Activated CD8-positive, alpha-beta memory T cell treated with anti-CD3 and anti-CD28 coated beads, Interleukin-2, amount 50 U/mL, for 1 hour (primary cell): ENCODE results near the gene RNPEP.
"Not testable (repeated sequence)": the region's sequence is repeated elsewhere in the genome, so short reads cannot be mapped to it uniquely, and the experiment has no call there.

ENCODE experiments used
- DNase-seq: peaks from one replicate; pipeline ENCODE4 v3.0.0-alpha.2; 2020; ENCODE audit errors: extremely low read depth

Gene RNPEP

GRCh38 chr1:202010180-202011015, 27.9 kb downstream of the RNPEP start, which contains the start of gene ELF3:
Gene ELF3 (plus strand): TSS chr1:202010587. CDS start chr1:202011137, 550 bp downstream.
- no peak for DNase-seq

GRCh38 chr1:202011994-202012393, 29.5 kb downstream of the RNPEP start:
- no peak for DNase-seq

DNA sequence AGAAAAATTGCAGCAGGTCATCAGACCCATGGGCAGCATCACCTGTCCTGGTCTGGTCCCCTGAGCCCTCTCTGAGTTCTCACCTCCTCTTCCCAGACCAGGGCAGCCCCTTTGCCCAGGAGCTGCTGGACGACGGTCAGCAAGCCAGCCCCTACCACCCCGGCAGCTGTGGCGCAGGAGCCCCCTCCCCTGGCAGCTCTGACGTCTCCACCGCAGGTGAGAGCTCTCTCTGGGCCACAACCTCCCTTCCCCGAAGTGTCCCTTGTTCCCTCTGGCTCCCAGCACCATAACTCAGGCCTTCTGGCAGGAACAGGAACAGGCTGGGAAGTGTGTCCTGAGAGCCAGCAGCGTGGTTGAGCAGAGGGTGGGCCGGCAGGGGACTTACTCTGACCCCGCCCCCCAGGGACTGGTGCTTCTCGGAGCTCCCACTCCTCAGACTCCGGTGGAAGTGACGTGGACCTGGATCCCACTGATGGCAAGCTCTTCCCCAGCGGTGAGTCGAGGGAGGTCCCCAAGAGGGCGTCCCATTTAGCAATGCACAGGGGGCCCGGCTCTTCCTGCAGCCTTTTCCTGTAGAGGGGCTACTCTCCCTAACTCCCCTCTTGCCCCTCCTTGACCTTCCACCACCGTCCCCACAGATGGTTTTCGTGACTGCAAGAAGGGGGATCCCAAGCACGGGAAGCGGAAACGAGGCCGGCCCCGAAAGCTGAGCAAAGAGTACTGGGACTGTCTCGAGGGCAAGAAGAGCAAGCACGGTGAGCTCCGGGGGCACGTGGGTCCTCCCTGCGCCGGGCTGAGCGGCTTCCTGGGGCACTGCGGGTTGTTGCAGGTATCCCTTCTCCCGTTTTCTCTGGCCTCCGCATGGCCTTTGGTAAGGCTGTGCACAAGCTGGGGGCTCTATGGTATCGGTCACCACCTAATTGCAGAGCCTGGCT, 30.4 kb downstream of the RNPEP start:
- no peak for DNase-seq

GRCh38 chr1:202013603-202014002, 31.2 kb downstream of the RNPEP start:
- DNase-seq: no peak

- no peak for DNase-seq
These were observed 31.6 kb downstream of the RNPEP start for GRCh38 chr1:202014060-202014459.

DNA sequence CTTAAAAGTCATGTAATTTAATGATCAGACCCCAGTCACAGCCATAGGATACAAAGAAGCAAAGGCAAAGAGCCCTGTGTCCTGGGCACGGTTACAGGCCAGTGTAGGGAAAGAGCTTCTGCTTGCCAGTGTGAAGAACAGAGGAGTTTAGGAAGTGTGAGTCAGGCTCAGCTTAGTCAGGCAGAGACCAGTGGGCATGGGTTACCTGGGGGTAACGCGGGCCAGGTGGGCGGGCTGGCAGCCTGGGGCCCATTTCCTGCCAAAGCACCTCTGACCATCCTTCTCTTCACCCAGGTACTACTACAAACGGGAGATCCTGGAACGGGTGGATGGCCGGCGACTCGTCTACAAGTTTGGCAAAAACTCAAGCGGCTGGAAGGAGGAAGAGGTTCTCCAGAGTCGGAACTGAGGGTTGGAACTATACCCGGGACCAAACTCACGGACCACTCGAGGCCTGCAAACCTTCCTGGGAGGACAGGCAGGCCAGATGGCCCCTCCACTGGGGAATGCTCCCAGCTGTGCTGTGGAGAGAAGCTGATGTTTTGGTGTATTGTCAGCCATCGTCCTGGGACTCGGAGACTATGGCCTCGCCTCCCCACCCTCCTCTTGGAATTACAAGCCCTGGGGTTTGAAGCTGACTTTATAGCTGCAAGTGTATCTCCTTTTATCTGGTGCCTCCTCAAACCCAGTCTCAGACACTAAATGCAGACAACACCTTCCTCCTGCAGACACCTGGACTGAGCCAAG, 32.6 kb downstream of the RNPEP start:
- DNase-seq: no peak

DNA sequence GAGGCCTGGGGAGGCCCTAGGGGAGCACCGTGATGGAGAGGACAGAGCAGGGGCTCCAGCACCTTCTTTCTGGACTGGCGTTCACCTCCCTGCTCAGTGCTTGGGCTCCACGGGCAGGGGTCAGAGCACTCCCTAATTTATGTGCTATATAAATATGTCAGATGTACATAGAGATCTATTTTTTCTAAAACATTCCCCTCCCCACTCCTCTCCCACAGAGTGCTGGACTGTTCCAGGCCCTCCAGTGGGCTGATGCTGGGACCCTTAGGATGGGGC, 33.2 kb downstream of the RNPEP start:
- DNase-seq: no peak

- no peak for DNase-seq
These were observed 33.8 kb downstream of the RNPEP start for GRCh38 chr1:202016022-202016810.

DNA sequence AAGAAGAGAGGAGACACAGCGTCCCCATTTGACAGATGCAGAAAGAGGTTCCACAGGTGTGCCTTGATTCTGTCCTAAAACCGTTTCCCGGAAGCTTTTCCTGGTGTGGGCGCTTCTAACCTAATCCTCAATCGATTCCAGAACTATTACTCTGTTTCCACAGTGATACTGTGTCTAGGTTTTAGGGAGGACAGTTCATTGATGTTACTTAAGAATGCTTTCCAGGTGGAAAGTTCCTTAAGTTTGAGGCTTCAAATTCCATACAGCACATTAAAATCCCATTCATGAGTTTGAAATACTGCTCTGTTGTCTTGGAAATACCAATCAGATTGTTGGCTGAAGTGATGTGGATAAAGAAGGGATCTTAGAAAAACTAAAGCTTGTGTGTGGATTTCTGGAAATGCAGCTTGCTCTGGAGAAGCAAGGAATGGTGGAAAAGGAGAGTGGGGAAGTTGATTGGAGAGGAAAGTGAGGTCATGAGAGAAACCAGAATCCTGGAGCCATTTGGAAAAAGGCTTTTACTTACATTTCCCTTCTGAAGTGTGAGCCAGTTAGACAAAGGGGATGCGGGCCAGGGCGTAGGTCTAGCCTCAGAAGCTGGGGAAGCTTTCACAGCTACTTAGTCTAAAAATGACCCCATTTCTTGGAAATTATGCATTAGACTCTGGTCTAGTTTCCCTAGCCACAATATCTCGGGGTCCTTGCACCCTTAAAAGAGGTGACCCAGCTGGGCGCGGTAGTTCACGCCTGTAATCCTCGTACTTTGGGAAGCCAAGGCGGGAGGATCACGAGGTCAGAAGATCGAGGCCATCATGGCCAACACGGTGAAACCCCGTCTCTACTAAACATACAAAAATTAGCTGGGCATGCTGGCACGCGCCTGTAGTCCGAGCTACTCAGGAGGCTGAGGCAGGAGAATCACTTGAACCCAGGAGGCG, 34.6 kb downstream of the RNPEP start:
- no peak for DNase-seq

GRCh38 chr1:202017749-202018467, 35.5 kb downstream of the RNPEP start:
- DNase-seq: no peak

GRCh38 chr1:202018468-202019234, 36.2 kb downstream of the RNPEP start:
- DNase-seq: no peak

DNA sequence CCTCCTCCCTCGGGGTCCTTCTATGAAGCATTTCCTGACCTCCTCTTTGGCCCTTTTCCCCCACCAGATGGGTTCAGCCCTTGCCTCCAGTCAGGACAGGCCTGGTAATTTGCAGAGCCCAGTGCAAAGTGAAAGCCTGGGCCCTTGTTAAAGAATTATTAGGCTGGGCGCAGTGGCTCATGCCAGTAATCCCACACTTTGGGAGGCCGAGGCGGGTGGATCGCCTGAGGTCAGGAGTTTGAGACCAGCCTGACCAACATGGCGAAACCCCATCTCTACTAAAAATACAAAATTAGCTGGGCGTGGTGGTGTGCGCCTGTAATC, 36.7 kb downstream of the RNPEP start:
- DNase-seq: not testable (repeated sequence)

DNA sequence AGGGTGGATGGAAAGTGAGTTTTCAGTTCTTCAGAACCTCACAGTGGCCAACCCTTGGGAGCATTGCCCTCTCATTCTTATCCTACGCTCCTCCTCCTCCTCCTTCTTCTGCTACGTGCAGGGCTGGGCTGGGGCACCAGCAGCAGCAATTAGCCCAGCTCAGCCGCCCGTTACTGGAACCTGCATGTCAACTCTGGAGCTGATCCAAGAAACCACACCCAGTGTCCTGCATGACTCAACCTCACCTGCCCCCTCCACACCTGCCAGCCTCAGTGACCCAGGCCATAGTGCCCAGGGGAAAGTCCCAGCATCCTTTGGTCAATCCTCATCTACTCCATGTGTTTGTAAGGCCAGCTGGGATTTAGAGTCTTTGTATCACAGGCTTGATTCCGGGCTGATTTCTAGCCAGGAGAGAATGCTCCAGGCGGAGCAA, 40.6 kb downstream of the RNPEP start:
- no peak for DNase-seq

GRCh38 chr1:202029171-202029665, 46.8 kb downstream of the RNPEP start:
- no peak for DNase-seq

- no peak for DNase-seq
These were observed 47.3 kb downstream of the RNPEP start for GRCh38 chr1:202029727-202030126.

DNA sequence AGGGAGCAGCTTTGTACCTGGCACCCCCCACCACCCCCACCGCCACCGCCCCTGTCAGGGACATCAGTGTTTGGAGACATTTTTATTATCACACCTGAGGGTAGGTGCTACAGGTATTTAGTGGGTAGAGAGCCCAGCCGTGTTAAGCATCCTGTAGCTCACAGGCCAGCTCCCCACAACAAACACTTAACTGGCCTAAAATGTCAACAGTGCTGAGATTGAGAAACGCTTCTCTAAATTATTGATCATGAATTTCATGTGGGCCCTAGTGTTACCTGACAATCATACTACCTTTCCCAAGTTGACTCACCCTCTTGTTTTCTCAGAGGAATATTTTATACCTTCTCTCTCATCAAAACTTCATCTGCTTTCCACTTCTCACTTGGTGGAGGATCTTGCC, 49.3 kb downstream of the RNPEP start:
- DNase-seq: no peak

DNA sequence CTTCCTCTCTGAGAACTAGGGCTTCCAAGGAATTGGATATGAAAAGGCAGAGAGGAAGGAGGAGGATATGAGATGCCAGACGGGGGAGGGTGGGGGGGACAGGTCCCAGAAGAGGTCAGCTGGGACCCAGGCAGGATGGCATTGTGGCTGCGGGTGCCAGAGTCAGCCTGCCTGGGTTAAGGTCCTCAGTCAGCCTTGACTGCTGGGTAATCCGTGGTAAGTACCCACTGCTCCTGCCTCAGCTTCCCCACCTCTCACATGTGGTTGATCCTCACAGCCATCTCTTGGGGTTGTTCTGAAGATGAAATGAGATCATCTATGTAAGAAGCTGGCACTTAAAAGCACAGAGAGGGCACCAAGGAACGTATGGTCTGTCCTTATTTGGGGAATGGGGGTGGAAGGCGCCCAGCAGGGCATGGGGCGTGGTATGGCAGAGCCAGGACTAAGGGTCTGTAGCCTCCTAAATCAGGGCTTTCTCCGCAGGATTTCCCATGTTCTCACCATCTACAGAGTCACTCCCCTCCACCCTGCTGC, 51.8 kb downstream of the RNPEP start:
- no peak for DNase-seq

DNA sequence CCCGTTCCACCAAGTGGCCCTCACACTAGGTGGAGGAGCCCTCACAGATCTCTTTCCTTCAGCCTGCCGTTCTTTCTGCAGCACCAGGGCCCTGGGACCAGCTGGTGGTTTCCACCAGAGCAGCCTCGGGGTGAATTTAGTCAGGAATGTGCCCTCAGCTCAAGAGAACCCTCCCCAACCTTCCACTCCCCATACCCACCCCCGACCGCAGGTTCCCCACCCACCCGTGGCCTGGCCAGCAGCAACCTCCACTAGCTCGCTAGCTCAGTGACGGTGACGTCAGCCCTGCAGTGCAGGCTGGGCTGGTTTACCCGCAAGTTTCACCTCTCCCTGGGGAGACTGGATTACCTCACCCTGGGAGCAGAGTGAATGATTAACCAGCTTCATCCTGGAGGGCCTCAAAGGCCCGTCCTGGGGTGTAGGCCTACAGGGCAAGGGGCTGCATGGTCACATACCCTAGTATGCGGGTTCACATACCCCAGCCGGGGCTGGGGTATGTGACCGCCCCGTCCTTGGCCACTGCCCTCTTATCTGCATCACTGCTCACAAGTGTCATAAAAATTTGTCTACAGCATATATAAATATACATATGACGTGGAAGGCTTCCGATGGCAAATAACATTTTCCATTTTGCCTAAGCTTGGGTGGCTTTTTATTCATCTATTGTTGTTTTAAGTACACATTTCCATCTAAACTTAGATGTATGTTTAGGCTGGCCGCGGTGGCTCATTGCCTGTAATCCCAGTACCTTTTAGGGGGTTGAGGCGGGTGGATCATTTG, 52.4 kb downstream of the RNPEP start:
- no peak for DNase-seq
